GM12872 (cell line): ENCODE data around the gene PRR29.

ENCODE experiments used
- CTCF ChIP-seq: IDR thresholded peaks from 3 replicates; pipeline ENCODE4 v1.5.1; 2011; ENCODE audit warnings: low read depth, mild to moderate bottlenecking, low read length, moderate library complexity; ENCODE audit not compliant: insufficient read depth

The PRR29 gene

GRCh38 chr17:63976702-63977101, 21.4 kb upstream of the PRR29 start:
- TF ChIP-seq CTCF = no peak

- TF ChIP-seq CTCF = no peak
Observed at GRCh38 chr17:63978272-63979200, 19.6 kb upstream of the PRR29 start.

GRCh38 chr17:63983320-63983719, 14.8 kb upstream of the PRR29 start:
- TF ChIP-seq CTCF = no peak

- TF ChIP-seq CTCF = no peak
Observed at GRCh38 chr17:63984236-63984635, 13.9 kb upstream of the PRR29 start.

- TF ChIP-seq CTCF = no peak
Observed at GRCh38 chr17:63984651-63985386, 13.3 kb upstream of the PRR29 start.

GRCh38 chr17:63985387-63986140, 12.6 kb upstream of the PRR29 start:
- TF ChIP-seq CTCF = peak; percentile 22; the same call in 1 of the 3 replicates

GRCh38 chr17:63986821-63987220, 11.3 kb upstream of the PRR29 start:
- TF ChIP-seq CTCF = no peak
